ENCODE data around the gene ADPRH.

ADPRH gene

GRCh38 chr3:119631516-119631915, 52.2 kb downstream of the ADPRH start:
- DNase-seq: no peak

- DNase-seq: no peak
Measured at GRCh38 chr3:119632216-119632615, 52.9 kb downstream of the ADPRH start.

- no peak for DNase-seq
Measured at GRCh38 chr3:119632829-119633228, 53.5 kb downstream of the ADPRH start.

GRCh38 chr3:119635719-119636118, 56.4 kb downstream of the ADPRH start:
- DNase-seq: no peak

GRCh38 chr3:119636249-119636648, 57.0 kb downstream of the ADPRH start:
- no peak for DNase-seq

- no peak for DNase-seq
Measured at GRCh38 chr3:119636891-119637611, 57.8 kb downstream of the ADPRH start.

- DNase-seq: no peak
Measured at GRCh38 chr3:119637679-119638477, 58.6 kb downstream of the ADPRH start.
